ENCODE measurements around the gene ORC3. TPM values are rescaled to one million over a fixed set of nuclear protein-coding genes. Genes with fewer than 3 reads are reported as not detected.
"Not testable (repeated sequence)": the region's sequence is repeated elsewhere in the genome, so short reads cannot be mapped to it uniquely, and the experiment has no call there.

The ORC3 gene
- total RNA-seq, 1 experiment from 2014 or later = 52.9 TPM

GRCh38 chr6:87684895-87685654 lies 95.1 kb downstream of the ORC3 start:
- no peak overlapping the region for H2AK5ac ChIP-seq (ENCODE audit: insufficient read length, low read length)
- no peak overlapping the region for H3K4ac ChIP-seq (ENCODE audit: low read depth, low read length)
- no peak overlapping the region for H4K8ac ChIP-seq (replicated peaks; ENCODE audit: insufficient read length, low read depth, low read length)
- no peak overlapping the region for H2AFZ ChIP-seq (ENCODE audit: low read length)
- H4K5ac ChIP-seq (ENCODE audit: insufficient read length, low read depth, low read length) = no peak overlapping the region
- Mint-ChIP-seq H3K27me3 (ENCODE audit: low read depth) (no peaks in the 10 kb centered on the region), H3K36me3 (ENCODE audit: insufficient read depth in 1 of 3, low read depth in 3 of 3) (peaks cover 5 to 26% (median 16%) of the 10 kb centered on the region in 3 experiments; a peak in 5 of 7 replicates), H3K27ac (no peak overlapping the region; a peak in 1 of 7 replicates), H3K4me1 (peaks cover 15 to 24% of the 10 kb centered on the region in 2 experiments), H3K9me3 (no peaks in the 10 kb centered on the region), H3K4me3 (no peak overlapping the region)
- H3T11ph ChIP-seq (ENCODE audit: low read length) = no peak overlapping the region
- H4K91ac ChIP-seq (ENCODE audit: insufficient read length, low read depth, low read length) = no peak overlapping the region
- H3K18ac ChIP-seq (ENCODE audit: insufficient read length, low read depth, low read length) = no peak overlapping the region
- no peak for TF ChIP-seq CTCF (conservative IDR thresholded peaks at IDR 0.05)
- no peaks in the 10 kb centered on the region; the same call in 1 of the 2 replicates for H3K4me1 ChIP-seq (ENCODE audit: insufficient read depth, low read length)
- no peak overlapping the region for H2BK15ac ChIP-seq (ENCODE audit: low read depth, low read length)
- H3K79me2 ChIP-seq (ENCODE audit: insufficient read depth, low read length) = peaks cover 60% of the 10 kb centered on the region; the same call in 1 of the 2 replicates
- no peak overlapping the region for H3K27ac ChIP-seq (ENCODE audit: insufficient read length, low read depth, low read length)
- H3K56ac ChIP-seq (ENCODE audit: insufficient read length, low read depth, low read length) = no peak overlapping the region
- no peak overlapping the region for H2BK20ac ChIP-seq (ENCODE audit: low read depth, low read length, poor library complexity, severe bottlenecking)
- no peaks in the 10 kb centered on the region for H3K23me2 ChIP-seq (ENCODE audit: insufficient read length, low read depth, low read length, poor library complexity, severe bottlenecking)
- no peak overlapping the region for H2BK5ac ChIP-seq (ENCODE audit: insufficient read length, low read length)
- no peak overlapping the region for H3K14ac ChIP-seq (ENCODE audit: insufficient read depth, low read length)
- H2BK12ac ChIP-seq (ENCODE audit: insufficient read length, low read depth, low read length) = no peak overlapping the region
- no peak overlapping the region for H2BK120ac ChIP-seq (ENCODE audit: low read depth, low read length, poor library complexity, severe bottlenecking)
- no peaks in the 10 kb centered on the region for H4K20me1 ChIP-seq (ENCODE audit: control insufficient read depth, insufficient read depth, insufficient read length)
- WGBS (ENCODE audit: extremely low coverage, insufficient read length, low lambda C conversion rate) = no CpG with 5 or more reads among the region's 1 CpG
- H3K27me3 ChIP-seq (ENCODE audit: insufficient read depth, low read length) = no peaks in the 10 kb centered on the region
- no peak for DNase-seq
- peaks cover 18% of the 10 kb centered on the region for H3K79me1 ChIP-seq (ENCODE audit: insufficient read depth, low read depth, low read length, poor library complexity, severe bottlenecking)
- no peak overlapping the region for H3K4me2 ChIP-seq (ENCODE audit: insufficient read depth, insufficient read length, low read length)
- no peak overlapping the region for H3K9ac ChIP-seq (ENCODE audit: extremely low read depth, insufficient read length, low read length)
- H3K9me3 ChIP-seq (ENCODE audit: control insufficient read depth, low read depth, low read length) = no peaks in the 10 kb centered on the region
- no peak overlapping the region for H3K23ac ChIP-seq (ENCODE audit: insufficient read length, low read depth, low read length)

GRCh38 chr6:87686636-87687205 lies 96.8 kb downstream of the ORC3 start:
- H3K18ac ChIP-seq (ENCODE audit: insufficient read length, low read depth, low read length); H2BK12ac ChIP-seq (ENCODE audit: insufficient read length, low read depth, low read length); H4K20me1 ChIP-seq (ENCODE audit: control insufficient read depth, insufficient read depth, insufficient read length); H3K9me3 Mint-ChIP-seq; H3K27ac ChIP-seq (ENCODE audit: insufficient read length, low read depth, low read length); H3K27me3 Mint-ChIP-seq (ENCODE audit: low read depth); H3K4me3 Mint-ChIP-seq; H2AK5ac ChIP-seq (ENCODE audit: insufficient read length, low read length); H2BK5ac ChIP-seq (ENCODE audit: insufficient read length, low read length); H3K9me3 ChIP-seq (ENCODE audit: control insufficient read depth, low read depth, low read length); H3K23me2 ChIP-seq (ENCODE audit: insufficient read length, low read depth, low read length, poor library complexity, severe bottlenecking); H2BK120ac ChIP-seq (ENCODE audit: low read depth, low read length, poor library complexity, severe bottlenecking); H2BK15ac ChIP-seq (ENCODE audit: low read depth, low read length); H3K27me3 ChIP-seq (ENCODE audit: insufficient read depth, low read length); H4K91ac ChIP-seq (ENCODE audit: insufficient read length, low read depth, low read length); H4K5ac ChIP-seq (ENCODE audit: insufficient read length, low read depth, low read length); H3K4me1 ChIP-seq (ENCODE audit: insufficient read depth, low read length); H3K9ac ChIP-seq (ENCODE audit: extremely low read depth, insufficient read length, low read length); H2BK20ac ChIP-seq (ENCODE audit: low read depth, low read length, poor library complexity, severe bottlenecking); H3K4me2 ChIP-seq (ENCODE audit: insufficient read depth, insufficient read length, low read length); H3K23ac ChIP-seq (ENCODE audit: insufficient read length, low read depth, low read length); H3K14ac ChIP-seq (ENCODE audit: insufficient read depth, low read length); H4K8ac ChIP-seq (replicated peaks; ENCODE audit: insufficient read length, low read depth, low read length); H3K56ac ChIP-seq (ENCODE audit: insufficient read length, low read depth, low read length); DNase-seq; H3K4ac ChIP-seq (ENCODE audit: low read depth, low read length); H2AFZ ChIP-seq (ENCODE audit: low read length); H3T11ph ChIP-seq (ENCODE audit: low read length): not testable (repeated sequence)
- H3K79me2 ChIP-seq (ENCODE audit: insufficient read depth, low read length) = peaks cover 76% of the 10 kb centered on the region; the same call in 1 of the 2 replicates
- Mint-ChIP-seq H3K27ac (peak overlapping the region in 1 of 3 experiments; percentile 71; a peak in 3 of 7 replicates), H3K36me3 (ENCODE audit: insufficient read depth in 1 of 3, low read depth in 3 of 3) (peaks cover 5 to 13% (median 5%) of the 10 kb centered on the region in 3 experiments; a peak in 5 of 7 replicates), H3K4me1 (peaks cover 27 to 31% of the 10 kb centered on the region in 2 experiments)
- no CpG with 5 or more reads among the region's 11 CpGs for whole genome bisulfite sequencing (ENCODE audit: extremely low coverage, insufficient read length, low lambda C conversion rate)
- peaks cover 18% of the 10 kb centered on the region for H3K79me1 ChIP-seq (ENCODE audit: insufficient read depth, low read depth, low read length, poor library complexity, severe bottlenecking)
